ENCODE results near the gene LAMA1.

LAMA1 gene

DNA sequence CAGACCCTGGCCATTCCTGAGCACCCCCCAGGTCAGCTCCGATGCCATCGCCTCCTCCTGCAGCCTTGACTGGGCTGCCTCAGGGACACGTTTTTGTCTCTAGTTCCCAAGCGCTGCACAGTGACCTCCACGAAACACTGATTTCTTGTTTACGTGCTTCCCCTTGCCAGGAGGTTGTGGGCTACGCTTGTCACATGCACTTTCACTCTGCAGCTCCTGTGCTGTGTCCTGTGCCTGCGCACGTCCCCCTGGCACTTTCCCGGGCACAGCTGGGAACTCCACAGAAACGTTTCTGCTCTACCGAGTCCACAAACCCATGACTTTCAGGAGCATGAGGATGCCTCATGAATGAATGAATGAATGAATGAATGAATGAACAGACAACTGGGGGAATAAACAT, 160.6 kb downstream of the LAMA1 start:
- Histone ChIP-seq H3K9me3 (ENCODE audit: control insufficient read depth, low read length) (no peaks in the 10 kb centered on the region), H2AFZ (no peak overlapping the region), H3K4me1 (no peaks in the 10 kb centered on the region)

GRCh38 chr18:6956495-6956894, 161.1 kb downstream of the LAMA1 start:
- H3K27ac ChIP-seq, result no peak overlapping the region
- H3K4me1 ChIP-seq, result no peaks in the 10 kb centered on the region
- no peaks in the 10 kb centered on the region for H3K9me3 ChIP-seq (ENCODE audit: control insufficient read depth, low read length)
- no peaks in the 10 kb centered on the region for H3K36me3 ChIP-seq (ENCODE audit: control insufficient read depth, insufficient read depth, low read length)
- no peak overlapping the region for H3K4me2 ChIP-seq (ENCODE audit: low read length)
- TF ChIP-seq, protein P1, sequence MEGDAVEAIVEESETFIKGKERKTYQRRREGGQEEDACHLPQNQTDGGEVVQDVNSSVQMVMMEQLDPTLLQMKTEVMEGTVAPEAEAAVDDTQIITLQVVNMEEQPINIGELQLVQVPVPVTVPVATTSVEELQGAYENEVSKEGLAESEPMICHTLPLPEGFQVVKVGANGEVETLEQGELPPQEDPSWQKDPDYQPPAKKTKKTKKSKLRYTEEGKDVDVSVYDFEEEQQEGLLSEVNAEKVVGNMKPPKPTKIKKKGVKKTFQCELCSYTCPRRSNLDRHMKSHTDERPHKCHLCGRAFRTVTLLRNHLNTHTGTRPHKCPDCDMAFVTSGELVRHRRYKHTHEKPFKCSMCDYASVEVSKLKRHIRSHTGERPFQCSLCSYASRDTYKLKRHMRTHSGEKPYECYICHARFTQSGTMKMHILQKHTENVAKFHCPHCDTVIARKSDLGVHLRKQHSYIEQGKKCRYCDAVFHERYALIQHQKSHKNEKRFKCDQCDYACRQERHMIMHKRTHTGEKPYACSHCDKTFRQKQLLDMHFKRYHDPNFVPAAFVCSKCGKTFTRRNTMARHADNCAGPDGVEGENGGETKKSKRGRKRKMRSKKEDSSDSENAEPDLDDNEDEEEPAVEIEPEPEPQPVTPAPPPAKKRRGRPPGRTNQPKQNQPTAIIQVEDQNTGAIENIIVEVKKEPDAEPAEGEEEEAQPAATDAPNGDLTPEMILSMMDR (IDR thresholded peaks at IDR 0.05), result no peak
- H3K4me3 ChIP-seq (ENCODE audit: low read depth, low read length), result no peak overlapping the region
- no peak overlapping the region for H3K9ac ChIP-seq
- H2AFZ ChIP-seq, result no peak overlapping the region
- no peaks in the 10 kb centered on the region for H3K79me2 ChIP-seq
- H3K27me3 ChIP-seq (ENCODE audit: control insufficient read depth, insufficient read depth, low read length), result no peaks in the 10 kb centered on the region

More for the DNA sequence above, 160.6 kb downstream of the LAMA1 start:
- no peaks in the 10 kb centered on the region for H3K36me3 ChIP-seq (ENCODE audit: control insufficient read depth, insufficient read depth, low read length)
- H3K27ac ChIP-seq, result no peak overlapping the region
- H3K79me2 ChIP-seq, result no peaks in the 10 kb centered on the region
- TF ChIP-seq, protein P1 (IDR thresholded peaks at IDR 0.05), result no peak
- H3K9ac ChIP-seq, result no peak overlapping the region
- H3K27me3 ChIP-seq (ENCODE audit: control insufficient read depth, insufficient read depth, low read length), result no peaks in the 10 kb centered on the region
- H3K4me2 ChIP-seq (ENCODE audit: low read length), result no peak overlapping the region
- no peak overlapping the region for H3K4me3 ChIP-seq (ENCODE audit: low read depth, low read length)

- TF ChIP-seq, protein P1 (IDR thresholded peaks at IDR 0.05), result no peak
- no peaks in the 10 kb centered on the region for H3K27me3 ChIP-seq (ENCODE audit: control insufficient read depth, insufficient read depth, low read length)
- H2AFZ ChIP-seq, result no peak overlapping the region
- H3K4me3 ChIP-seq (ENCODE audit: low read depth, low read length), result no peak overlapping the region
- no peak overlapping the region for H3K27ac ChIP-seq
- H3K36me3 ChIP-seq (ENCODE audit: control insufficient read depth, insufficient read depth, low read length), result no peaks in the 10 kb centered on the region
- H3K79me2 ChIP-seq, result no peaks in the 10 kb centered on the region
- H3K9ac ChIP-seq, result no peak overlapping the region
- H3K9me3 ChIP-seq (ENCODE audit: control insufficient read depth, low read length), result no peaks in the 10 kb centered on the region
- H3K4me1 ChIP-seq, result no peaks in the 10 kb centered on the region
- H3K4me2 ChIP-seq (ENCODE audit: low read length), result no peak overlapping the region
Observed at GRCh38 chr18:6955304-6955703, 162.3 kb downstream of the LAMA1 start.

DNA sequence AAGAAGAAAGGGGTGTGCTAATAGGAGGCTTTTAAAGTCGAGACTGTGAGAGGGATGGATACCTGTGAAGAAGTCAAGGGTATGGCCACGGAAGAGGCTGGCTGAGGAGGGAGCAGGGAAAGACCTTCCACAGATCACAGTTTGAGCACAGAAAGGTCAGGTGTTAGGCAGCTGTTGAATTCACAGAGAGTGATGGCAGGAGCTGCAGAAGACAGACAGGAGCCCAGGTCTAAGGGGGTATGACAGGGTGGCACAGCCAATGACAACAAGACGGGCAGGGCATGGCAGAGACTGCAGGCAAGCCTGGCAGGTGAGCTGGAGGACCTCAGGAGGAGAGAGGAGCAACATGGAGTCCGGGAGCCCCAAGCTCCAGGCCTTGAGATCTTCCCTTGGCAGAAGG, 163.1 kb downstream of the LAMA1 start:
- Histone ChIP-seq H3K27ac (no peak overlapping the region), H3K4me1 (no peaks in the 10 kb centered on the region), H3K79me2 (no peaks in the 10 kb centered on the region), H3K9ac (no peak overlapping the region), H2AFZ (no peak overlapping the region), H3K4me3 (ENCODE audit: low read depth, low read length) (no peak overlapping the region), H3K27me3 (ENCODE audit: control insufficient read depth, insufficient read depth, low read length) (no peaks in the 10 kb centered on the region), H3K4me2 (ENCODE audit: low read length) (no peak overlapping the region), H3K36me3 (ENCODE audit: control insufficient read depth, insufficient read depth, low read length) (no peaks in the 10 kb centered on the region), H3K9me3 (ENCODE audit: control insufficient read depth, low read length) (no peaks in the 10 kb centered on the region)
- TF ChIP-seq, protein P1 (IDR thresholded peaks at IDR 0.05), result no peak

- Histone ChIP-seq H3K4me1 (no peaks in the 10 kb centered on the region), H3K36me3 (ENCODE audit: control insufficient read depth, insufficient read depth, low read length) (no peaks in the 10 kb centered on the region), H3K27ac (no peak overlapping the region), H3K9ac (no peak overlapping the region), H2AFZ (no peak overlapping the region), H3K27me3 (ENCODE audit: control insufficient read depth, insufficient read depth, low read length) (no peaks in the 10 kb centered on the region), H3K4me2 (ENCODE audit: low read length) (no peak overlapping the region), H3K4me3 (ENCODE audit: low read depth, low read length) (no peak overlapping the region), H3K9me3 (ENCODE audit: control insufficient read depth, low read length) (no peaks in the 10 kb centered on the region), H3K79me2 (no peaks in the 10 kb centered on the region)
- TF ChIP-seq, protein P1 (IDR thresholded peaks at IDR 0.05), result no peak
Observed at GRCh38 chr18:6951336-6952090, 166.1 kb downstream of the LAMA1 start.
